Measurements from ENCODE around the gene CDH16.

CDH16 gene

DNA sequence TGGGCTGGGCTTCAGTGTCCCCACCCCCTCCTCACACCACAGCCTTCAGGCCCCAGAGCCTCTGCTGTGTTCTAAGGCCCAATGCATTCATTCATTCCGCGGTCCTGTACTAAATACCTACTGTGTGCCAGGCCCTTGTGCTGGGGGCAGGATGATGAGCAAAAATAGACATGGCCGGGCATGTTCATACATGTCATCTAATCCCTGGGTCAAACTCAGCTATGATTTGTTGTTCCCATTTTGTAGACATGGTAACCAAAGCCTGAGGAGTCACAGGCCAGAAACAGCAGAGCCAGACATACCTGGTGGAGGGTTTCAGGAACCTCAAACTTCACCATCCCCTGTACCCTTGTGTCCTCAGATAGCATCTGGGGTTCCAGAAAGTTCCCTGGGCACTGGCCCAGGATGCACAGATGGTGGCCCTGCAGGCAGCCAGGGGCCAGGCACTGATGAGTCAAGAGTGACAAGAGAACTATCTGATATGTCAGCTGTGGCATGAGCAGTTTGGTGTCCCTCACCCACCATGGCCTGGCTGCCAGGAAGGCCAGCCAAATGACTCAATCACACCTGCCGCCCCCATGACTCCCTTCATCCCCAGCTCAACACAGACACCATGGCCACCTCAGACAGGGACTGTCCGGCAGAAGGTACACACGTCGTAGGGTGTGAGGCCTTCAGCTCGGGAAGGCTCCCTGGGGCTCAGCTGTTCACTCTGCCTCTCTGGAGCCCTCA is 9.4 kb upstream of the CDH16 start:
- DNase-seq (ENCODE audit: low spot score): no peak

DNA sequence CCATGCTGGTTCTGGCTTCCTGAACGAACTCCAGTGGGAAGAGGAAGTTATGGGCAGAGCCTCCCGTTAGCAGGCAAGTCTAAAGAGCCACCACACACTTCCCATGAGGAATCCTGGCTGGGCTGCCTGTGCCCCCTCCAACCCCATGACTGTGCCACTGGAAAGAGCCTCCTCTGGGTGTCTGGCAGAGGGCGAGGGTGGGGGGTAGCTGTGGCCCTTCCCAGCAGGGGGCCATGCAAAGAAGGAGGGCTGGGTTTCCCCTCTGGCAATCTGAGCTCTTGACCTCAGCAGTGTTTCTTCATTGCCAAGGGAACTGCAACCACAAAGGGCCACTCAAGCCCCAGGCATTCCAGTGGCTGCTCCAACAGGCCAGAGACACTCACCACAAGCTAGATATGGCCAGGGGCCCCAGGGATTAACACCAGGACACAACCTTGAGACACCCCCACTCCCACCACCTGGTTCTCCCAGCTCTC is 8.3 kb upstream of the CDH16 start:
- DNase-seq (ENCODE audit: low spot score): no peak

DNA sequence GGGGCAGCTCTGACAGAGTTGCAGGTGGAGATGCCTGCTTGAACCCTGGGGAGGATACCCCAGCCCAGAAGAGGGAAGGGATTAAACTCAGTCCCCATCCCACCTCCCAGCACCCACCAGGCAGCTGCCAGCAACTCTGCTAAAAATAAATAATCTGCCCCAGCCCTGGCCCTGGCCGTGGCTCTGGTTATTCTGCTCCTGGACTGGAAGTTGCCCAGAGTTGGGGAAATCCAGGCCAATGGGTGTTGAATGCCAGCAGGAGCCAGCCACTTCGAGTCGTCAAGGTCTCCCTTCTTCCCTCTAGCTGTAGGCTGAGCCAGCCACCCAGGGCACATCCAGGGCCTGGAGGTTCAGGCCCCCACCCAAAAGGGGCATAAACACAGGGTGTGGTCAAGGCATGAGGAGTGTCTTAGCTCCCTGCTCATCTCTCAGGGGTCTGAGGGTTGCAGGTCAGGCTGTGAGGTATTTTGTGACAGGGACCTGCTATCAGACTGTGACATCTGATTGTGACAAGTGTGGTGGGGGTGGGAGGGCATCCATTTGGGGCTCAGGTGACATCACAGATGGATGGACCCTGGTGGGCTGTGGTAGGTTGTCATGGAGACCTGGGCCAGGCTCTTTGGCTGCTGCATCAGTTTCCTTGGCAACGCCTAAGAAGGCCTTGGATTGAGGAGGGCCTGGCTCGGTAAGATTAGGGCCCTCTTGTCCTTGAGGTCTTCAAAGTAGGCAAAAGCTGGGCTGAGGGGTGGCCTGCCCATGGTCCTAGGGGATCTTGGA is 7.7 kb upstream of the CDH16 start:
- no peak for DNase-seq (ENCODE audit: low spot score)

DNA sequence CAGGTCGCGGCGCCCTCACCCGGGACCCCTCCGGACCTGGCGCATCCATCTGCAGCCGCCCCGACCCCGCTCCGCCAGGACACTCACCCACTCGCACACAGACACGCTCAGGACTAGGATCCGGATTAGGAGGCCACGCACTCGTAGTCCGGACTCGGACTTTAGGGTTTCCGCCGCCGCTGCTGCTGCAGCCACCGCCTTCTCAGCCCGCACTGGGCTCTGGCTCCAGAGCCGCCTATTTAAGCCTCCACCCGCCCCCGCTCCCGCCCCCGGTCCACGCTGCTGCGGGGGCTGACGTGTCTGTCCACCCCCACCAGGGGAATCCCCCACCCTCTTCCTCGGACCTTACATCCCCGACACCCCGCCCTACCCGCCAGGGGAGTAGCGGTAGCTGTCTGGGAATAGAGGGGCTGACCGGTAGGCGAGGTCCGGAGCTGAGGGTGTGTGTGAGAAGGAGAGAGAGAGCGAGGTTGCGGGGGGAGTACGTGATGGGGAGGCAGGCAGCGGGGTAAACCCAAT is 6.7 kb upstream of the CDH16 start, which contains the start of gene RRAD:
TSS of gene RRAD (minus strand) at position 214 of the 519 bp plus-strand sequence. CDS start 356 bp downstream, outside the sequence.
- no peak for DNase-seq (ENCODE audit: low spot score)

DNA sequence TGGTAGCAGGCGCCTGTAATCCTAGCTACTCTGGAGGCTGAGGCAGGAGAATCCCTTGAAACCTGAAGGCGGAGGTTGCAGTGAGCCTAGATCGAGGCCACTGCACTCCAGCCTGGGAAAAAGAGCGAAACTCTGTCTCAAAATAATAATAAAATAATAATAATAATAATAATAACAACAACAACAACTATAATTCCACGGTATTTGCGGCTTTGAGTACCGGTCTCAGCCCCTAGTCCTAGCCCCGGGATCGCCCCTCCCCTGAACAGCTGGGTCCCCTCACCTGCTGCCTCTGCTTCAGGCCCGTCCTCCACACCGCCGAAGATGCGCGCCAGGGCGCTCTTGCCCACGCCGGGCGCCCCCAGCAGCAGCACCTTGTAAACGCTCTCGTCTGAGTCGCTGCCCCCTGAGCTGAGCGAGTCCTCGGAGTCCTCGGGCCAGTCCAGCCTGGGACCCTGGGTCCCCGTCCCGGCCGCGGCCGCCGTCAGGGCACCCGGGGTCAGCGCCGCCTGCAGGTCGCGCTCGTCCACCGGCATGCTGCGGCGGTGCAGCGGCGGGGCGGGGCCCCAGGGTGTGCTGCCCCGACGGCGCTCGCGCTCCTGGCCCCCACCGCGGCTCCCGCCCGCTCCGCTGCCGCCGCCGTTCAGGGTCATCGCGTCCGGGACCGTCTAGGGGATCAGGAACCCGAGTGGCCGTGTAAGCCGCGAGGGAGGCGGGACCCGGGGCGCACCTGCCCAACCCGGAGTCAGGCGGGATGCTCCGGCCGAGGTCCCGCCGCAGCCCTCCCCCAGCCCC is 6.0 kb upstream of the CDH16 start:
- DNase-seq (ENCODE audit: low spot score): no peak

DNA sequence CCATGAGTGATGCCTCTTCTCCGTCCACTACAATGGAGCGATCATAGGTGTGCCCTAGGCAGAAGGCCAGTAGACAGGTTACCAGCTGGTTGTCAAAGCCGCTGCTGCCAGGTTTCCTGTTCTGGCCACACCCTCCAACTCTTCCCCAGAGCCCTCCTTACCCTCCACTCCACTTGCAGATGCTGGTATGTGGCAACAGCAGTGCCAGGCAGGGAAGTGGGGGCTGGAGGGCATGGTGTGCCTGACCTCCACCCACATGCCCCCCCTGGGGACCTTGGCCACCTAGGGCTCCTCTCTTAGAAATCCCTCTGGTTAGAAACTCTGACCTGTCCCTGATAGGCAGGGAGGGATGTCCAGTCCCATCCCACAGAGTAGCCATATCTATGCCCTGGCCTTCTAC is 5.2 kb upstream of the CDH16 start:
- DNase-seq (ENCODE audit: low spot score): no peak

DNA sequence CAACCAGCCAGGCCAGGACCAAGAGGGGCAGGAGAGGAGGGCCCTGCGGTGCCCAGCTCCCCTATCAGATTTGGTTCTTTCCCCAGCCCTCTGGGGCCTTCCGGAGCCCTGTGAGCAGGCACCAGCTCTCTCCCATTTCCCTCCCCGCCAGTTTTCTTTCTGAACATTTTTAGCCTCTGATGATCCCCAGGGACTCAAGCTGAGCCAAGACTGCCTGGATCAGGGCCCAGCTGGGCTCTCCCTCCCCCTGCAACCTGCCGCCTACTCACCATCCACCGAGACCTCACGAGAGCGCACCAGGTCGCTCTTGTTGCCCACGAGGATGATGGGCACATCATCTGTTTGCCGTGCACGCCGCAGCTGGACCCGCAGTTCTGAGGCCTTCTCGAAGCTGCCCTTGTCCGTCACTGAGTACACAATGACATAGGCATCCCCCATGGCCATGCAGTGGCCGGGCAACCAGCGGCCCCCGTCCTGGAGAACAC is 4.6 kb upstream of the CDH16 start:
- no peak for DNase-seq (ENCODE audit: low spot score)

DNA sequence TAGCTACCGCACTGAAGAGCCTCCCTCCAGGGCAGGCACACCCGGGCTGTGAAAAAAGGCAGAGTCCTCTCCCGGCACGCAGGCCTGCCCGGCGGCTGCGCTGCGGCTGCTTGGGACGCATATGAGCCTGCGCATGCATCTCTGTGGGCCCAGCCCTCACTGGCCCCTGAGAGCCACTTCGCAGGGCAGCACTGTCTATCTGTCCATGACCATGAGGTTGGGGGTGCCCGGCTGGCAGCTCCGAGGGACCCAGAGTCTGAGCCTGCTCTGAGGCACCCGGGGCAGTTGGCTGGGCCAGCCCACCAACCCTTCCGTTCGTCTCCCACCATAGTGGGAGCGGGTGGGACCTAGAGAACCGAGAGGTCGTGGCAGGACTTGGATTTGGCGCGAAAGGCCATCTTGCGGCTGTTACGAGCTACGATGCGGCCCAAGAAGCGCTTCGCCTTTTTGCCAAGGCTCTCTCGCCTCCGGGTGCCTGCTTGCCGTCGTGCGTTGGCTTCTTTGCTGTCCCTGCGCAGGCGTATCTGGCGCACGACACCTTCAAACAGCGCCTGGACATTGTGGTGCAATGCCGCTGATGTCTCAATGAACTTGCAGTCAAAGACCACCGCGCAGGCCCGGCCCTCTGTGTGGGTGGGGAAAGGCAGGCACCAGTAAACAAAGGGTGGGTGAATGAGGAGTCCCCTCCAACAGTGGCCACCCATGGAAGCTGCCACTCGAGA is 3.2 kb upstream of the CDH16 start:
- DNase-seq (ENCODE audit: low spot score): no peak

DNA sequence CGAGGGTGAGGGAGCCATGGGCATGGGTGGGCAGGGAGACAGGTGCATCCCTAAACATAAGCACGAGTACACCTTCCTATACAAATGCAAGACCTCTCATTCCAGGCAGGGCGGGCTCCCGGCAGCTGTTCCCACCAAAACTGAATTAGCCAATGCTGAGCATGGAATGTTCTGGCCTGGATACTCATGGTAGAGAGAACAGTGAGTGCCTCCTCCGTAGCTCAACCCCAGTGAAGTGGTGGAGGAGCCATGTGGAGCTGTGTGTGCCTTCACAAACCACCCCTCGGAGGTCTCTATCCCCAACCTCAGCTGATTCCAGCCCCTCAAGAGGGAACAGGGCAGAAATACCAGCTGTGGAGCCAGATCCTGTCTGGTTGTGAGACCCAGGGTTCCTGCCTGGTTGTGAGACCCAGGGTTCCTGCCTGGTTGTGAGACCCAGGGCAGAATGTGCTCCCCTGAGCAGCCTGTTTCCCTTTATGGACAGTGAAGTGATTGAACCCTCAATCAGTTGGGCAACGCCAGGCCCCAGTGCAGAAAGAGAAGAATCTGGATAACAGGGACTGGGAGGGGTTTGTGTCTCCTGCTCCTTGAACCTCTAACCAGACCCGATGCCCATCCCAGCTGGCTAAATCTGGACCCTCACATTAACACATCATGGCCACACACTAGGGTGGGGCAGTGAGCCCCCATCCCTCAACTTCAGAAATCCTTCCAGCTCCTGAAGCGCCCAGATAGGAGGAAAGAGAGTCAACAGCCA is 2.4 kb upstream of the CDH16 start:
- no peak for DNase-seq (ENCODE audit: low spot score)

DNA sequence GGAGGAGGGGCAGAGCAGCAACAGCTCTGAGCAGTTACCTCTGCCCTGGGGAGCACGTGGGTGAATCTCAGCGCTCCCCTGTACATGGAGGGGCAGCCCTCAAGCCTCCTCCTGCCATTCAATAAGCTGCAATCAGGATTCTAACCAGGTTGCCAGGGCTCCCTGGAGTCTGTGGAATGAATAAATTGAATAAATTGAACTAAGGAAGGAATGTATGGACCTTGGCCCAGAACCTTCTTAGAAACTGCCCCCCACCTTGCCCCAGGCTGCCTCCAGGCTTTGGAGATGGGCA is 1.6 kb upstream of the CDH16 start:
- DNase-seq (ENCODE audit: low spot score): no peak

DNA sequence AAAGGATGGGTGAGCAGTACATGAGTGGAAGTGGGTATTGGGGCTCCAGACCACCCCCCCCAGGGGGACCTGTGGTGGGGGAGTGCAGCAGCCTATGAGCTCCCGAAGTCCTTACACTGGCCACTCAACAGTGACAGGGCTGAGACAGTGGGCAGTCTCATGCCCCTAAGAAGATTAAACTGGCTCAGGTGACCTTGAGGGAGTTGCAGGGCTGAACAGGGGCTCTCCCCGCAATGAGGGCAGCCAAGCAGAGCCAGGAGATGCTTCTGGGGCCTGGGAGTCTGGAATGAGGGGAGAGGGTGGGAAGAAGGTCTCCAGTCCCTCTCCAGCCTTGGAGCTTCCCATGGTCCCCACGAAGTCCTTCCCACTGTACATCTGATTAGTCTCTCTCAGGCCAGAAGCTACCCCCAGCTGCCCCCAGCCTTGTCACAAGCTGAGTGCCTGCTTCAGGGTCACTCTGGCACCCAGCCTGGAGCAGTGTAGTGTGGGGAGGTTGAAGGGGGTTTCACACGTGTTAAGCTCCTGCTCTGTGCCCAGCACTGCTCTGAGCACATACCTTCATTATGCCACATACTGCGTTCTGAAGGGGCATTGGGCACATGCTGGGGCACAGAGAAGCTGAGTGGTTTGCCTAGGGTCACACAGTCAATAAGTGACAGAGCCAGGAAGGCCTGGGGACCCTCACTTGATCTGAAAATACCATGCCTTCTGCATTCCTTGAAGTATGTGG is 1.0 kb upstream of the CDH16 start:
- DNase-seq (ENCODE audit: low spot score): no peak

DNA sequence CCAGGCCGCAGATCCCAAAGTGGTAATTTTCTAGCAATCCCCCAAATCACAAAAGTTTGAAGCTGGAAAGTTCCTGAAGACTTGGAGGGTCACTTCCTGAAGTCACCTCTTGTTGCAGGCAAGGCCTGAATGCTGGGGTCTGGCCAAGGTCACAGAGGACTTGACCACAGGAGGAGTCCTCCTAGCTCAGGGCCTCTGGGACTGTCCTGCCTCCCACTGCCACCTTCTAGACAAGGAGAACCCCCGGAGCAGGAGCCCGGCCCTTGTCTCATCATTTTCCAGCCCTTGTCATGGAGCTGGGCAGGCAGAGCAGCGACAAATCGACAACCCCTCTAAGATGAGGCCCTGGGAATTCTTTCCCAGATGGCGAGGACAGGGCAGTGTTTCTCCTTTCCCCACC is 330 bp downstream of the CDH16 start:
- DNase-seq (ENCODE audit: low spot score): no peak

DNA sequence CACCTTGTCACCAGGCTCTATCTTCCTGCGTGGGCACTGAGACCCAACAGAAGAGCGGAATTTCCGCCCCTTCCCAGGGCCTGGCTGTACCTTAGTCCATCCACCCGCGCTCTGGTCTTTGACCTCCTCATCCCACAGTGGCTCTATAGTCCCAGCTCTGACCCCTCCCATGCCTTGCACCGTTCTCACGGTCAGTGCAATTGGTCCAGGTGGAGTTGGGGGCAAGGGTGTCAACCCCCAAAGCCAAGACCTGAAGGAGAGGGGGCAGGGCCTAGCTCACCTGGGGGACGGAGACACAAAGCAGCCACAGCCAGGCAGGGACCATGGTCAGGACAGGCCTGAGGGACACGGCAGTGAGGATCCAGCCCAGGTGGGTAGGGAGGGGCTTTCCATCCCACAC is 944 bp downstream of the CDH16 start:
- DNase-seq (ENCODE audit: low spot score): no peak

DNA sequence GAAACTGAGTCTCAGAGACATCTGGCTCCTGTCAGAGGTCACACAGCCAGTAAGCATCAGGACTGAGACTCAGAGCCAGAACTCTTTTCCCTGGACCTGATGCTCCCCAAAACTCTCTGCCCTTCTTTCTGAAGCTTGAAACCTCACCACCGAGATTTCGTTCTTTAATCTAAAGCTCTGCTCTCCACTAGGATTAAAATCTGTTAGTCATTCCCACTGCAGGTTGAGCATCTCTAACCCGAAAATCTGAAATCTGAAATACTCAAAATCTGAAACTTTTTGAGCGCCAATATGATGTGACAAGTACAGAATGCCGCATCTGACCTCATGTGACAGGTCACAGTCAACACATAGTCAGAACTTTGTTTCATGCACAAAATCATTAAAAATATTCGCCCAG is 2.2 kb downstream of the CDH16 start:
- no peak for DNase-seq (ENCODE audit: low spot score)

DNA sequence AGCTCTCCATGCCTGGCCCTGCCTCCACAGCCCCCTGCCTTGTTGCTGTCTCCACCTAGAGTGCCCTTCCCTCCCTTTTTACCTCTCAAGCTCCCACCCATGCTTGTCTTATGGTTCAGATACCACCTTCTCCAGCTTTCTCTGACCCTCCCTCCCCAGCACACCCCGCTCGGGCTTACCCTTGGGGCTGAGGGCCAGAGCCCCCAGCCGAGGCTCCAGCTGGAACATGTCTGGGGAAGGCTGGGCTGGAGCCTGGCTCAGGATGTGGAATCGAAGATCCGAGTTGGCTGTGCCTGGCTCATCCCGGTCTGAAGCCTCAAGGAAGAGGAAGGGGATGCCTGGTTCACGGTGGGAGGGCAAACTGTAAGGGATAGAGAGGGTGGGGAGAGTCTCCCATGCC is 3.6 kb downstream of the CDH16 start:
- no peak for DNase-seq (ENCODE audit: low spot score)

DNA sequence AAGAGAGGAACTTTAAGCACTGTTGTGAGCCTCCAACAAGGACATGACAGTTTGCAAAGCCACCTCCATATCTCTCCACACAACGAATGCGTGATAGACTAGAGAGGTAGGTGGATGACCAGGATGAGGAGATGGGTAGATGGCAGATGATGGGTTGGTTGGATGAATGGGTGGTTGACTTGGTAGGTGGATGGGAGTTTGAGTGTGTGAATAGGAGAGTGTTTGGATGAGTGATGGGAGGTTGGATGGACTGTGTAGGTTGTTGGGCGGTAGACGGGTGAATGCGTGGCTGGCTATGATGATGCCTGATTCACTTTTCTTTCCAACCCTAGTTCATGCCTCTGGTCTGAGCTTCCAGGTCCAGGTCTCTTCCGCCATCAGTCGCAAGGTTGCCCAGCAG is 4.1 kb downstream of the CDH16 start:
- DNase-seq (ENCODE audit: low spot score): no peak

DNA sequence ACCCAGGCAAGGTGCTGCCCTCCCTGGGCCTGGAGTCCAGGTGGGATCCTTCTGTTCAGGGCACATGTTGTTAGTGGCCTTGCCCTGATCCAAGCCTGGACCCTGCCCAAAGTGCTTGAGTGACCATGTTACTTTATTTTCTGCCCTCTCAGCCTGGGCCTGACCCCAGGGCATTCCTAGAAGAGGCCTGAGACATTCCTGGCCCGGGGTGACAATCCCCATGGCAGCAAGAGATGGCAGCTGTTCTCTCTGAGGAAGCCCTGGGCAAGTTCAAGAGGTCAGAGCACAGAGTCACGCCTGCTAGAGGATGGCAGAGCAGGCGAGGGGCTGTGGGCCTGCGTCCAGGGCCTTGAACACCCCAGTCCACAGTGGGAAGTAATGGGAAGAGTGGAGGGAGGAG is 5.0 kb downstream of the CDH16 start:
- DNase-seq (ENCODE audit: low spot score): no peak

DNA sequence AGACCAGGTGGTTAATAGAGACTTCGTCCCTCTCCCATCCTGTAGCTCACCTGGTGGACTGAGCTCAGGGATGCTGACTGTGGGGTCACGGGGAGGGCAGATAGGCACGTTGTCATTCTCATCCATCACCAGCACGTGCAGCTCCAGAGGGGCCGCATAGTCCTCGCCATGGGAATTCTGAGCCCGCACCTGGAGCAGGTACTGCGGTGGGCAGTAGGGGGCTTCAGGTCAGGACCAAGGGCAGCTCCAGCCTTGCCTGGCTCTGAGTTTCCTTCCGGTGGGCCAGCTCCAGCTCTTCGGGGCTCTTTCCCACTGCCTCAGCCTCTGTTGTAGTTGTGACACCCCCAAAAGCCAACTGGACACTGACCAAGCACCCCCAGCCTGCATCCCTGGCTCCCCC is 5.6 kb downstream of the CDH16 start:
- DNase-seq (ENCODE audit: low spot score): no peak

DNA sequence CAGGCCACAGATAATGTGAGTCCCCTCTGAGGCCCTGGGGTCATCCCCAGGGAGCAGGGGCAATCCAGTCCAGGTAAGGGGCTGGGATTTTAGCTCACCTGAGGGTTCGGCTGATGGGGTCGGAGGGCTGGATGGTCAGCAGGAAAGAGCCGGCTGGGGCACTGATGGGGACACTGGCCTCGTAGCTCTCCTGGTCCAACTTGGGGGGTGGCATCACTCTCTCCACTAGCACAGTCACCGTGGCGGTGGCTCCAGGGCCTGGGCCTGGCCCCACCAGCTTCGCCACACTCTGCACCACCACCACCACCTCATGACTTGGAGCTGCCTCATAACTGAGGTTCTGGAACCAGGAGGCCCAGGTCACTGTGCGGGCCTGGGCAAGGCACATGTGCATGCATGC is 6.9 kb downstream of the CDH16 start:
- no peak for DNase-seq (ENCODE audit: low spot score)

DNA sequence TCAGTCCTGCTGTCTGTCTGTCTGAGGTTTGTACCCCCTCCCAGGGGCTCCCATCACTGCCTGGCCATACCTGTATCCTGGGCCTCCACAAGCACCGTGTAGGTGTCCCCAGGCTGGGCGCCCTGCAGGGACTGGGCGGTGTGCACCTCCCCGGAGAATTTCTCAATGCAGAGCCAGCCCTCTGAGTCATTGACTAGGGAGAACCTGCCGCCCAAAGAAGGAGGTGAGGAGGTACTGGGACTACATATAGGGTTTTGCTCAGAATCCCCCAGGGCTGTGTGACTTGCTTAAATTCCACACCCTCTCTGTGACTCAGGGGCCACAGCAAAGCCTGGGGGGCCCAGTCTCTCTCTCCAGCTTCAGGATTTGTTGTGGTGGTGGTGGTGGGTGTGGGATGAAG is 7.6 kb downstream of the CDH16 start:
- DNase-seq (ENCODE audit: low spot score): no peak

Measured in pons (tissue), 1 donor.